HG03565 (cell line): ENCODE results near the gene TMEM114.

Experiments used
- ATAC-seq: cut with Tn5 transposase; IDR thresholded peaks from one replicate; pipeline ENCODE4 v1.9.1; 2021; ENCODE audit warnings: mild to moderate bottlenecking, moderate library complexity; ENCODE audit not compliant: unreplicated experiment

The TMEM114 gene

DNA sequence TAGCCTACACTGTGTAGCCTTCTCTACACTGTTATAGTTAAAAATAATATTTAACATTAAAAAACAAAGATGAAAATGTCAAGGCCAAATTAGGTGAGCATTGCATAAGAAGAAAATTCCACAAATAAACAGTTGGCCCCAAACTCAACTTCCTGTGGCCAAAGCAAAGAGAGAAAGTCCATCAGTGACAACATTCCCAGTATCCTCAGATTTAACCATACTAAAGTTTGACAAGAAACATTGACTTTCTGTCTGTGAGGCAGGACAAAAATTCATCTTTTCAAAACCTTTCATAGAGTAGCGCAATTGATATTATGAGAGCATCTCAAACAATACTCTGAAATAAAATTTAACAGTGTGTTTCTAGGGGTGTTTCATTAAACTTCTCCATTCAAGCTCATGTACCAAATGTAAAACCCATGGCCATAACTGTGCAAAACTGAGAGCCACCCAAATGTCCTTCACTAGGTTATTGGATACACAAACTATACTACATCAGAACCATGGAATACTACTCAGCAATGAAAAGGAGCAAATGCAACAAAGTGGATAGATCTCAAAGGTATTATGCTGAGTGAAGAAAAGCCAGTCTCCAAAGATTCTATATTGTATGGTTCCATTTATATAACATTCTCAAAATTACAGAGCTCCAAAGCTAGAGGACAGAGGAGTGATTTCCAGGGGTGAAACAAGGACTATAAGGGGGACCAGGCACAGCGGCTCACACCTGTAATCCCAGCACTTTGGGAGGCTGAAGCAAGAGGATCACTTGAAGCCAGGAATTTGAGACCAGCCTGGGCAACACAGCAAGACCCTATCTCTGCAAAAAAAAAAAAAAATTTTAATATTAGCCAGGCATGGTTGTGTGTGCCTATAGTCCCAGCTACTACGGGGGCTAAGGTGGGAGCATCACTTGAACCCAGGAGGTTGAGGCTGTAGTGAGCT, 38.7 kb downstream of the TMEM114 start:
- ATAC-seq, result no peak

- no peak for ATAC-seq
Measured at GRCh38 chr16:8550728-8551387, 39.5 kb downstream of the TMEM114 start.

- no peak for ATAC-seq
Measured at GRCh38 chr16:8549843-8550412, 40.4 kb downstream of the TMEM114 start.

DNA sequence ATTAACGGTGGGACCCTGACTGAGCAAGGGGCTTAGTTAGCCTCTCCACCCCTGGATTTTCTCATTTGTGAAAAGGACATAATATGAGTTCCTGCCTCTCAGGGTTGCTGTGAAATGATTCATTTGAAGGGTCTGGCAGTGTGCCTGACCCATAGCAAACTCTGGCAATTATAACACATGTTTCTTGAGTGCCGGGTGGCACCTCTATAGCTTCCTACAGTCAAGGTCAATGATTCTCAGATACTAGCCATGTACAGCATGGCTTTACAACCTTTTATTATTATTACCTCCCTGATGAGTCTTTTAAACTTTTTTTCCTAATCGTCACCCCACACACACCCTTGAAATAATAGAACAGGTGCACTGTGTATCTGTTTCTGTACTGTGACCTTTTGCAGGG, 42.1 kb downstream of the TMEM114 start:
- ATAC-seq, result no peak

GRCh38 chr16:8547762-8548161, 42.5 kb downstream of the TMEM114 start:
- ATAC-seq, result no peak

- ATAC-seq, result no peak
Measured at GRCh38 chr16:8544406-8544805, 45.9 kb downstream of the TMEM114 start.

DNA sequence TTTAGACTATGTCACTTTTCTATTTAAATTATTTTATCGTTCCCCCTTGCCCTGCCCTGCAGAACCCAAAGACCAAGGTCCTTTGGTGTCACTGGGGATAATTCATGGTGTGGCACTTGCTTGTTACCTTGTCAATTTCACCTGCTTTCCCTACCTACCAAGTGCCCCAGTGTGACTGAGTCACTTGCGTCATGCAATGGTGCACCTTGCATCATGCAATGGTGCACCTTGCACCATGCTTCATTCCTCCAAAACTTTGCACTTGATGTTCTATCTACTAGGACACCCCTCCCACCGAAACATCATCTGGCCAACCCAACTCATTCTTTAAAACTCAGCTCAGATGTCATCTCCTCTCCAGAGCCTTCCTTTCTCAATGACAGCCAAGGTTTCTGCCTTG, 47.1 kb downstream of the TMEM114 start:
- ATAC-seq, result no peak

DNA sequence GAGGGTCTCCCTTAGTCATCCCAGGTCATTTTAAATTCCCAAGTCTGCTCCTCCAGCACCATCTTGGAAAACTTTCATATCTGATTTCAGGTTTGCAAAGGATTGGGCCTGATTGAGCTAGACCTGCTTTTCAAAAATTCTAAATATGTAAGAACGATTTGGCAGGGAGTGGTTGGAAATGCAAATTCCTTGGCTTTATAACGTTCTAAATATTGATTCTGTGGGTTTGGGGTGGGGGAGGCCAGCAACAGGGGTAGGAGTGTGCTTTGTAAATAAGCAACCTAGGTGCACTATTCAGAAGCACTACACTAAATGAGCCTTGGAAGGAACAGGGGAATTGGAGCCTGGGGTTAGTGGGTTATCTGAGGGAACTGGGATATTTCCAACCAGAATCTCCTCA, 47.9 kb downstream of the TMEM114 start:
- no peak for ATAC-seq

DNA sequence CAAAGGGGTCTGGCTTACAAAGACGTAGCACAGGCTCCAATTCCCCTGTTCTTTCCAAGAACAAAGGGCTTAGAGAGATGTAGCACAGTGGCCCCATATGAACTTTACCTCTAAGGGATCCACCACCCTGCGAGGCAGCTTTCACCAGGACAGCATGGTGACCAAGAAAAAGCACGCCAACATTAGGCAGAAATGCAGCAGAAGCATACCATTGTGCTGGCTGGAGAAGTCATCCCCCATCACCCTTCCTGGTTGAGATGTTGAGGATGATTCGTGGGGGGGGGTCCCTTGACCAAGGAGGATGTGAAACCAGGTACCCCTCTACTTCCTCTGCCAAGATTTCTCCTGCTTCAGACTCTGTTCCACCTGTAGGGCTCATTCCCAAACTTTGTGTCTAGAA, 48.4 kb downstream of the TMEM114 start:
- no peak for ATAC-seq

DNA sequence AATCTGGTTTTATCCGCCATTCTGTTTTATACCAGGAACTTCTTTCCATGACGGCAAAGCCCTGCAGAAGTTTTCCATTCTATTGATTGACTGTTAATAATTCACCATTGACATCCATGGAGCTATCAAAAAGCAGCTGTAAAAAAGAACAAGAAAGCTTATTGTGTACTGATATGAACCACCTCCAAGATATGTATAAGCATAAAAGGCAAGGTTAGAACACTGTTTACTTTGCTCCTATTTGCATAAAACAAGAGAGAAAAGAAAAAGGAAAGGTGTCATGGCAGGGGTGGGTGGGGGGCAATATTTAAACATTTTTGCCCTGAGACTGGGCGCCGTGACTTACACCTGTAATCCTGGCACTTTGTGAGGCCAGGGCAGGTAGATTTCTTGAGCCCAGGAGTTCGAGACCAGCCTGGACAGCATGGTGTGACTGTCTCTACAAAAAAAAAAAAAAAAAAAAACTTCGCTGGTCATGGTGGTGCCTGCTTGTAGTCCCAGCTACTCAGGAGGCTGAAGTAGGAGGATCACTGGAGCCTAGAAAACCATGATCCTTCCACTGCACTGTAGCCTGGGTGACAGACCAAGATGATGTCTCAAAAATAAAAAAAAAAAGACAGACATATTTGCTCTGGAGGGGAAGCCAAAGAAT, 52.5 kb downstream of the TMEM114 start:
- no peak for ATAC-seq

GRCh38 chr16:8533509-8533908, 56.8 kb downstream of the TMEM114 start:
- ATAC-seq, result no peak

DNA sequence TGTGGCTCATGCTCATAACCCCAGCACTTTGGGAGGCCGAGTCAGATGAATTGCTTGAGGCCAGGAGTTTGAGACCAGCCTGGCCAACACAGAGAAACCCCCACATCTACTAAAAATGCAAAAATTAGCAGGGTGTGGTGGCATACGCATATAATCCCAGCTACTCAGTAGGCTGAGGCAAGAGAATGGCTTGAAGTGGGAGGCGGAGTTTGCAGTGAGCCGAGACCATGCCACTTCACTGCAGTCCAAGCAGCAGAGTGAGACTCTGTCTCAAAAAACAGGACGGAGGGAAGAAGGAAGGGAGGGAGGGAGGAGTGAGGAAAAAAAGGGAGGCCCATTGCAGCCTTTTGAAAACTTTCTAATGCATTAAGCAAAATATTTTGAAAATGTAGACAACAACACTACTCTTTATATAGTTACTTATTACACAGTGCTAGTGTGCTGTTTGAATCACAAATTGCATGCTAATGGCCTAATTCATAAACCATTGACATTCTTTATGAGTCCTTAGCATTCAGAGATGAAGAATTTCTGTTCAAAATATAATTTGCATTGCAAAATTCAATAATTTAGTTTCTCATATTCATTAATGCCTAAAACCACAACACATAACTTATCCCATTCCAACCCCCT, 59.4 kb downstream of the TMEM114 start:
- no peak for ATAC-seq

DNA sequence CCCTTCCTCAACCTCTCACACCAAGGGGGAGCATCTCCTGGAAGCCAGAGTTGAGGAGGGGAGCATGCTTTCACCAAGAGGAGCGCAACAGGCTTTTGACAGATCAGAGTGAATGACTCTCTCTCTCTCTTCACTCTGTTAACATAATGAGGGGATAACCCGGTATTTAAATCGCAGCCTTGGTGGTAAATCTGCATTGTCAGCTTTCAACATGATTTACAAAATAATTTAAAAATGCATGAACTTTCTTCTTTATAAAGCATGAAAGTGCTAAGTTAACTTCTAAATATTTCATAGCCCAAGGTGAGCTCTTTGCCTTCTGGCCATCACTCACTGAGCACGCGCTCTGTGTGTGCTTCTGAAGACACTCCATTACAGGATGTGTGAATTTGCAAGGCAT, 61.8 kb downstream of the TMEM114 start:
- no peak for ATAC-seq

- ATAC-seq, result no peak
Measured at GRCh38 chr16:8523932-8524331, 66.4 kb downstream of the TMEM114 start.

GRCh38 chr16:8522757-8523156, 67.6 kb downstream of the TMEM114 start:
- no peak for ATAC-seq

DNA sequence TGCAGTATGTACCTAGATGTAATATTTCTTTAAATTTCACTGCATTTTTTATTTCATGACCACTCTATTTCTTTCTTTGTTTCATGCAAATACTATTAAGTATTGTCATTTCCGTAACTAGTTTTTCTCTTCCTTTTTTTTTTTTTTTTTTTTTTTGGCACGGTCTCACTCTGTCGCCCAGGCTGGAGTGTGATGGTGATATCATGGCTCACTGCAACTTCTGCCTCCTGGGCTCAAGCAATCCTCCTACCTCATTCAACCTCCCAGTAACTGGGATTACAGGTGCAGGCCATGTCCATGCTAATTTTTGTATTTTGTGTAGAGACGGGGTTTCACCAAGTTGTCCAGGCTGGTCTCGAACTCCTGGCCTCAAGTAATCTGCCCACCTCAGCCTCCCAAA, 70.7 kb downstream of the TMEM114 start:
- ATAC-seq, result no peak
